SK-N-SH (cell line): ENCODE measurements around the gene SLC35G1. TPM values are rescaled to one million over a fixed set of nuclear protein-coding genes. Genes with fewer than 3 reads are reported as not detected.

Experiments
- CTCF ChIA-PET: fragments of 300-600, 350-600 bp; formaldehyde crosslinking; extraction: SDS; loops from one replicate; lab custom pipeline; 2021; lab: Yijun Ruan, JAX
- POLR2A ChIA-PET: fragments of 350-600 bp; sonication (Branson Sonifier 250); formaldehyde crosslinking; extraction: SDS; loops from one replicate; lab custom pipeline; 2020; ENCODE audit warnings: antibody characterized with exemption, inconsistent platforms; lab: Yijun Ruan, JAX
- DNase-seq: peaks from one replicate; pipeline ENCODE4 v3.0.0; 2012
- H2AFZ ChIP-seq: fragments of 200-600 bp; sonication (generic); 2 replicates; pipeline ENCODE4 v1.8.1; 2016; ENCODE audit warnings: antibody characterized with exemption, mild to moderate bottlenecking, low read depth
- H3F3A ChIP-seq: fragments of 200-600 bp; sonication (generic); replicated peaks from 2 replicates; pipeline ENCODE3; 2016; ENCODE audit warnings: antibody characterized with exemption, mild to moderate bottlenecking; ENCODE audit not compliant: insufficient read depth
- H3K27ac ChIP-seq, 2 experiments: fragments of 200-500 bp in 1 of 2; fragments of 200-600 bp in 1 of 2; sonication (Bioruptor generic) in 1 of 2; sonication (generic), shearing (Covaris generic) in 1 of 2; 2 replicates each; pipeline versions ENCODE4 v1.5.1 to v1.6.1; 2014 to 2016; ENCODE audit warnings: low read depth in 2 of 2, inconsistent platforms in 1 of 2, low read length in 1 of 2, mild to moderate bottlenecking in 1 of 2, mixed read lengths in 1 of 2
- H3K27me3 ChIP-seq: fragments of 200-600 bp; sonication (generic), shearing (Covaris generic); 2 replicates; pipeline ENCODE4 v1.6.1; 2016; ENCODE audit warnings: mixed run types; ENCODE audit not compliant: insufficient read depth
- H3K36me3 ChIP-seq, 2 experiments: fragments of 200-500 bp in 1 of 2; fragments of 200-600 bp in 1 of 2; sonication (Bioruptor generic) in 1 of 2; sonication (generic) in 1 of 2; replicated peaks in 1 of 2; 2 replicates each; pipeline versions ENCODE3 to v1.5.1; 2014 to 2016; ENCODE audit warnings: low read length in 1 of 2, mild to moderate bottlenecking in 1 of 2; ENCODE audit not compliant: insufficient read depth in 2 of 2, control insufficient read depth in 1 of 2
- H3K4me1 ChIP-seq, 2 experiments: fragments of 200-500 bp in 1 of 2; fragments of 200-600 bp in 1 of 2; sonication (Bioruptor generic) in 1 of 2; sonication (generic), shearing (Covaris generic) in 1 of 2; 2 replicates each; pipeline versions ENCODE4 v1.5.1 to v1.6.1; 2014 to 2016; ENCODE audit warnings: low read depth in 1 of 2, low read length in 1 of 2, mixed run types in 1 of 2; ENCODE audit not compliant: insufficient read depth in 2 of 2, control insufficient read depth in 1 of 2
- H3K4me2 ChIP-seq: fragments of 200-600 bp; sonication (generic), shearing (Covaris generic); 2 replicates; pipeline ENCODE4 v1.6.1; 2017; ENCODE audit warnings: mixed run types
- H3K4me3 ChIP-seq, 2 experiments: fragments of 200-500 bp in 1 of 2; fragments of 200-600 bp in 1 of 2; sonication (Bioruptor generic) in 1 of 2; sonication (generic), shearing (Covaris generic) in 1 of 2; 2 replicates each; pipeline versions ENCODE4 v1.5.1 to v1.8.1; 2014 to 2016; ENCODE audit warnings: low read depth in 2 of 2, inconsistent platforms in 1 of 2, low read length in 1 of 2, mild to moderate bottlenecking in 1 of 2, mixed read lengths in 1 of 2, moderate library complexity in 1 of 2
- H3K79me2 ChIP-seq: fragments of 200-600 bp; sonication (generic); 2 replicates; pipeline ENCODE4 v1.8.1; 2017; ENCODE audit warnings: mild to moderate bottlenecking; ENCODE audit not compliant: insufficient read depth
- H3K9ac ChIP-seq: fragments of 200-600 bp; sonication (generic); 2 replicates; pipeline ENCODE4 v1.6.1; 2017; ENCODE audit warnings: mixed run types
- H3K9me2 ChIP-seq: fragments of 200-600 bp; sonication (generic); 2 replicates; pipeline ENCODE4 v1.6.1; 2017; ENCODE audit warnings: mixed run types
- H3K9me3 ChIP-seq: fragments of 200-600 bp; sonication (generic); 2 replicates; pipeline ENCODE4 v1.6.1; 2017; ENCODE audit warnings: mixed run types, mild to moderate bottlenecking, moderate library complexity
- H4K20me1 ChIP-seq: fragments of 200-600 bp; sonication (generic); 2 replicates; pipeline ENCODE4 v1.6.1; 2017; ENCODE audit warnings: mild to moderate bottlenecking, mixed run types; ENCODE audit not compliant: insufficient read depth
- CHD2 ChIP-seq: fragments of 150-350 bp; IDR thresholded peaks from 2 replicates; pipeline ENCODE4 v1.6.1; 2018; ENCODE audit warnings: low read length; ENCODE audit not compliant: partially characterized antibody
- CTCF ChIP-seq: fragments of 200-600 bp; sonication (generic); IDR thresholded peaks from 2 replicates; pipeline ENCODE4 v1.6.1; 2017; ENCODE audit warnings: antibody characterized with exemption, mild to moderate bottlenecking, moderate library complexity
- FOSL2 ChIP-seq: IDR thresholded peaks from 2 replicates; pipeline ENCODE4 v1.4.0; 2012; ENCODE audit warnings: low read depth, mild to moderate bottlenecking, moderate library complexity, borderline replicate concordance
- FOXJ3 ChIP-seq: sonication (generic); formaldehyde crosslinking; IDR thresholded peaks from 2 replicates; pipeline ENCODE4 v1.5.1; 2020; ENCODE audit warnings: mild to moderate bottlenecking, missing genetic modification reagents
- GABPA ChIP-seq: IDR thresholded peaks from 2 replicates; pipeline ENCODE4 v1.4.0; 2012; ENCODE audit warnings: low read depth, mild to moderate bottlenecking
- IRF3 ChIP-seq: fragments of 150-350 bp; IDR thresholded peaks from 2 replicates; pipeline ENCODE4 v1.6.1; 2016; ENCODE audit warnings: mild to moderate bottlenecking, low read depth, low read length
- POLR2AphosphoS5 ChIP-seq: IDR thresholded peaks from 2 replicates; pipeline ENCODE4 v1.6.1; 2012; ENCODE audit warnings: low read depth, low read length
- REST ChIP-seq: IDR thresholded peaks from 2 replicates; pipeline ENCODE4 v1.6.1; 2012; ENCODE audit warnings: mild to moderate bottlenecking, low read depth, low read length, moderate library complexity
- RXRA ChIP-seq: IDR thresholded peaks from 2 replicates; pipeline ENCODE4 v1.4.0; 2012; ENCODE audit warnings: low read depth, mild to moderate bottlenecking, borderline replicate concordance
- SIN3A ChIP-seq: IDR thresholded peaks from 2 replicates; pipeline ENCODE4 v1.6.1; 2012; ENCODE audit warnings: low read depth, mild to moderate bottlenecking, low read length, moderate library complexity, borderline replicate concordance
- USF1 ChIP-seq: IDR thresholded peaks from 2 replicates; pipeline ENCODE4 v1.4.0; 2012; ENCODE audit warnings: low read depth, borderline replicate concordance
- USF2 ChIP-seq: fragments of 150-350 bp; IDR thresholded peaks from 2 replicates; pipeline ENCODE4 v1.6.1; 2017; ENCODE audit warnings: antibody characterized with exemption, low read length, low read depth, borderline replicate concordance
- WGBS: methylation state at CpG from one replicate; pipeline ENCODE4 v1.1.6; 2017; ENCODE audit warnings: low lambda C conversion rate; 5-methylcytosine and 5-hydroxymethylcytosine counted together
- polyA plus RNA-seq, 3 experiments: library from polyadenylated mRNA; depleted of rRNA; stranded (reverse); fragments of >200 nt; gene quantifications; 2 replicates each; pipeline ENCODE4 v1.2.3, GENCODE V29; 2012

Gene SLC35G1
- polyA plus RNA-seq, 1 of the 3 experiments (the other 2 are of a cell fraction) = 5.1 TPM

- Histone ChIP-seq H3K4me3 (no peak overlapping the region), H2AFZ (no peak overlapping the region), H3K36me3 (peaks cover 0 to 22% of the 10 kb centered on the region in 2 experiments), H3K27me3 (no peaks in the 10 kb centered on the region), H3K9ac (no peak overlapping the region), H4K20me1 (no peaks in the 10 kb centered on the region), H3K9me3 (no peaks in the 10 kb centered on the region), H3K9me2 (no peaks in the 10 kb centered on the region), H3K4me1 (peaks cover 0 to 3% of the 10 kb centered on the region in 2 experiments; a peak in 1 of 4 replicates), H3K79me2 (no peaks in the 10 kb centered on the region), H3F3A (no peaks in the 10 kb centered on the region), H3K4me2 (no peak overlapping the region), H3K27ac (no peak overlapping the region)
- 100% methylated on average over 2 of the region's 2 CpGs for WGBS
- ChIA-PET POLR2A (no interaction called here), CTCF (interaction anchor here (2.3 kb wide), 1 partner anchor 408 kb away, joined by 12 read pairs; no protein-coding TSS in a partner anchor)
- TF ChIP-seq IRF3 (no peak), SIN3A (no peak), RXRA (no peak), CHD2 (no peak), GABPA (no peak)
- DNase-seq = no peak
Measured at GRCh38 chr10:93912444-93912843, 18.7 kb downstream of the SLC35G1 start.

- H3K4me1 ChIP-seq = peaks cover 0 to 3% of the 10 kb centered on the region in 2 experiments; a peak in 1 of 4 replicates
- H4K20me1 ChIP-seq = no peaks in the 10 kb centered on the region
- DNase-seq = no peak
- POLR2A ChIA-PET = no interaction called here
- no peak overlapping the region for H3K4me2 ChIP-seq
- TF ChIP-seq USF2 = no peak
- TF ChIP-seq, all 33 proteins: peak for 0
- WGBS = 73% methylated on average over 3 of the region's 3 CpGs
- H3K27ac ChIP-seq = no peak overlapping the region
- no peaks in the 10 kb centered on the region for H3K9me3 ChIP-seq
- no peaks in the 10 kb centered on the region for H3K9me2 ChIP-seq
- H2AFZ ChIP-seq = no peak overlapping the region
- H3K36me3 ChIP-seq = peaks cover 0 to 12% of the 10 kb centered on the region in 2 experiments
- H3K79me2 ChIP-seq = no peaks in the 10 kb centered on the region
- no peaks in the 10 kb centered on the region for H3K27me3 ChIP-seq
- H3F3A ChIP-seq = no peaks in the 10 kb centered on the region
- H3K4me3 ChIP-seq = no peak overlapping the region
- no peak overlapping the region for H3K9ac ChIP-seq
- CTCF ChIA-PET = interaction anchor here (0.9 to 2.3 kb wide), 2 partner anchors 26 to 407 kb away, joined by 3 to 12 read pairs; no protein-coding TSS in a partner anchor
Measured at GRCh38 chr10:93913706-93914105, 19.9 kb downstream of the SLC35G1 start.

- no peak overlapping the region for H3K4me2 ChIP-seq
- peaks cover 0 to 6% of the 10 kb centered on the region in 2 experiments for H3K36me3 ChIP-seq
- DNase-seq = no peak
- H3K27ac ChIP-seq = no peak overlapping the region
- 95% methylated on average over 6 of the region's 6 CpGs for WGBS
- no peak overlapping the region for H2AFZ ChIP-seq
- no peaks in the 10 kb centered on the region for H3K79me2 ChIP-seq
- H3F3A ChIP-seq = no peaks in the 10 kb centered on the region
- no peaks in the 10 kb centered on the region for H3K9me2 ChIP-seq
- H3K27me3 ChIP-seq = no peaks in the 10 kb centered on the region
- H3K4me1 ChIP-seq = peaks cover 0 to 3% of the 10 kb centered on the region in 2 experiments; a peak in 1 of 4 replicates
- ChIA-PET CTCF (interaction anchor here (0.9 to 3.3 kb wide), 12 partner anchors 9 to 528 kb away, joined by 3 to 118 read pairs (median 7); partner anchors contain the start of gene SLC35G1), POLR2A (no interaction called here)
- no peak overlapping the region for H3K4me3 ChIP-seq
- H4K20me1 ChIP-seq = no peaks in the 10 kb centered on the region
- H3K9me3 ChIP-seq = no peaks in the 10 kb centered on the region
- H3K9ac ChIP-seq = no peak overlapping the region
- no peak for TF ChIP-seq USF1
- no peak for TF ChIP-seq POLR2AphosphoS5
- TF ChIP-seq CTCF = no peak
- TF ChIP-seq REST = no peak
- TF ChIP-seq FOXJ3 = no peak
- TF ChIP-seq FOSL2 = no peak
Measured at GRCh38 chr10:93915598-93915997, 21.8 kb downstream of the SLC35G1 start.
